Lung (tissue), 11 donors: ENCODE data around the gene CLEC18A. TPM values are rescaled to one million over a fixed set of nuclear protein-coding genes. Genes with fewer than 3 reads are reported as not detected.
"Not testable (repeated sequence)": the region's sequence is repeated elsewhere in the genome, so short reads cannot be mapped to it uniquely, and the experiment has no call there.

Experiments used
- ATAC-seq: fragments of 200-7000 bp; cut with Tn5 transposase; one replicate; pipeline ENCODE4 v1.9.1; 2020; ENCODE audit warnings: moderate number of reproducible peaks; ENCODE audit not compliant: insufficient read depth, low FRiP score
- DNase-seq, 3 donors: peaks; one replicate each; pipeline ENCODE4 v3.0.0-alpha.2; 2013 to 2017
- H3K27ac ChIP-seq, 2 donors: one replicate each; pipeline ENCODE4 v1.5.1; 2013; ENCODE audit warnings: mild to moderate bottlenecking in 2 of 2, moderate library complexity in 2 of 2, control low read depth in 1 of 2, inconsistent platforms in 1 of 2, low read depth in 1 of 2, low read length in 1 of 2
- H3K27me3 ChIP-seq, 3 donors: one replicate each; pipeline ENCODE4 v1.5.1; 2013; ENCODE audit warnings: low read length in 2 of 3; ENCODE audit not compliant: control insufficient read depth in 3 of 3, insufficient read depth in 3 of 3
- H3K36me3 ChIP-seq, 4 donors: one replicate each; pipeline ENCODE4 v1.5.1; 2013; ENCODE audit warnings: low read length in 4 of 4, mild to moderate bottlenecking in 1 of 4, moderate library complexity in 1 of 4; ENCODE audit not compliant: control insufficient read depth in 4 of 4, insufficient read depth in 4 of 4
- H3K4me1 ChIP-seq, 5 donors: one replicate each; pipeline ENCODE4 v1.5.1; 2013; ENCODE audit warnings: low read length in 5 of 5, mild to moderate bottlenecking in 2 of 5, moderate library complexity in 1 of 5; ENCODE audit not compliant: control insufficient read depth in 5 of 5, insufficient read depth in 5 of 5
- H3K4me3 ChIP-seq: one replicate; pipeline ENCODE4 v1.5.1; 2013; ENCODE audit warnings: mild to moderate bottlenecking, control low read depth, moderate library complexity
- H3K9ac ChIP-seq, 2 donors: one replicate each; pipeline ENCODE4 v1.5.1; 2013; ENCODE audit warnings: low read length in 2 of 2, control low read depth in 1 of 2; ENCODE audit not compliant: insufficient read depth in 1 of 2
- H3K9me3 ChIP-seq, 4 donors: one replicate each; pipeline ENCODE4 v1.5.1; 2013; ENCODE audit warnings: low read length in 3 of 4, mild to moderate bottlenecking in 1 of 4, moderate library complexity in 1 of 4; ENCODE audit not compliant: control insufficient read depth in 4 of 4, insufficient read depth in 3 of 4
- WGBS, 2 donors: extraction: QIAGEN DNeasy Blood & Tissue Kit; methylation state at CpG; one replicate each; pipeline ENCODE4 v1.1.7; 2013; 5-methylcytosine and 5-hydroxymethylcytosine counted together
- polyA plus RNA-seq, 2 donors: library from polyadenylated mRNA; stranded (reverse); fragments of 200-250 nt; gene quantifications; one replicate each; pipeline ENCODE4 v1.2.1, GENCODE V29; 2013
- small RNA-seq: library from RNA; depleted of rRNA; stranded (forward); fragments of <200 nt; gene quantifications from one replicate; pipeline ENCODE3, GENCODE V24; 2014; ENCODE audit warnings: low replicate concordance
- total RNA-seq, 2 donors: library from RNA; depleted of rRNA in 1 of 2; stranded (reverse); fragments of >200 nt in 1 of 2; gene quantifications; one replicate each; pipeline ENCODE4 v1.2.1, GENCODE V29; 2014 to 2021
- donor health status: Bipolar disorder and iron deficiency.
- donor health status: healthy.
- donor health status: DM: yes; HTN: yes; CAD: no.

The CLEC18A gene
- total and polyA plus RNA-seq, 4 donors: 1.2 to 2.9 (median 1.5) TPM

GRCh38 chr16:70012951-70013350, 61.8 kb downstream of the CLEC18A start:
- not testable (repeated sequence) for H3K4me1 ChIP-seq, H3K4me3 ChIP-seq, DNase-seq, H3K27ac ChIP-seq, H3K27me3 ChIP-seq, H3K9me3 ChIP-seq, H3K9ac ChIP-seq, ATAC-seq
- H3K36me3 ChIP-seq: peaks cover 0 to 22% (median 5%) of the 10 kb centered on the region in 4 donors
- WGBS, 2 donors: 91 to 97% methylated on average over 11 of the region's 11 CpGs

Small RNA genes within 50 kb of the gene (small RNA-seq; reads per million reads assigned to genes)
- gene AC026468.1: not detected
- gene MIR140: 164 reads per million, percentile 98 among the genes with 10 or more reads in this experiment

Other genes starting within 250 kb of the CLEC18A start
- gene NQO1, start 224.8 kb upstream of the CLEC18A start, total RNA-seq: 10 to 100 TPM; 15.2 to 45.8 TPM
- gene NQO1, start 224.8 kb upstream of the CLEC18A start, polyA plus RNA-seq: 100 to 1,000 TPM in 1 of 2 donors, 10 to 100 TPM in 1; 44.0 to 109 TPM
- 10 to 100 TPM; 23.0 to 43.1 TPM for gene NOB1, start 196.4 kb upstream of the CLEC18A start, total RNA-seq
- 10 to 100 TPM; 24.5 to 40.9 TPM for gene NOB1, start 196.4 kb upstream of the CLEC18A start, polyA plus RNA-seq
- 10 to 100 TPM; 49.8 to 86.6 TPM for gene WWP2, start 189.0 kb upstream of the CLEC18A start, total RNA-seq
- 10 to 100 TPM; 26.1 to 36.9 TPM for gene WWP2, start 189.0 kb upstream of the CLEC18A start, polyA plus RNA-seq
- 10 to 100 TPM; 28.2 to 33.6 TPM for gene PDPR, start 163.0 kb downstream of the CLEC18A start, total RNA-seq
- 1 to 10 TPM; 7.2 to 8.6 TPM for gene PDPR, start 163.0 kb downstream of the CLEC18A start, polyA plus RNA-seq
- 1 to 10 TPM in 1 of 2 donors, not detected in 1; 1.0 TPM for gene CLEC18C, start 222.5 kb downstream of the CLEC18A start, total RNA-seq
- under 1 TPM; 0.09 to 0.14 TPM for gene CLEC18C, start 222.5 kb downstream of the CLEC18A start, polyA plus RNA-seq